Fibroblast of gingiva (primary cell): ENCODE data around the gene SP2.
A peak's percentile ranks its signal among the peaks of the same experiment; 100 is the strongest.

Source experiments
- DNase-seq: peaks from one replicate; pipeline ENCODE4 v3.0.0-alpha.2; 2011; ENCODE audit warnings: low read depth

The SP2 gene

DNA sequence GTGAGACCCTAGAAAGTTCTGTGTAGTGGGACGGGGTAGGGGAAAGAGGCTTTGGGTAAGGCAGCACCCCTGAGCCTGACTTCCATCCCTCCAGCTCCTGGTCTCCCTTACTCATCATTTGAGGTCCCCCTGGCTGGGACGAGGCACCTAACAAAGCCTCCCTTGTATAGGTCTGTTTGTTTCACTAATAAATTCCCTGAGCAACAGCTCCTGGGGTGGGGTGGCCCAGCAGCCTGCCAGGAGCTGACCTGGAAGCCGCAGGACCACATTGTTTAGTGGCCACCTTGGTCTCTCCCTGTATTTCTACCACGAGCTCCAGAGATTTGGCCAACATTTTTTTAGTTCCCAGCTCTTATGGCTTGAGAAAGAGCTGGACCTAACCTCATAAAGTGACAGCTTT lies 54.4 kb downstream of the SP2 start:
- DNase-seq, result no peak

DNA sequence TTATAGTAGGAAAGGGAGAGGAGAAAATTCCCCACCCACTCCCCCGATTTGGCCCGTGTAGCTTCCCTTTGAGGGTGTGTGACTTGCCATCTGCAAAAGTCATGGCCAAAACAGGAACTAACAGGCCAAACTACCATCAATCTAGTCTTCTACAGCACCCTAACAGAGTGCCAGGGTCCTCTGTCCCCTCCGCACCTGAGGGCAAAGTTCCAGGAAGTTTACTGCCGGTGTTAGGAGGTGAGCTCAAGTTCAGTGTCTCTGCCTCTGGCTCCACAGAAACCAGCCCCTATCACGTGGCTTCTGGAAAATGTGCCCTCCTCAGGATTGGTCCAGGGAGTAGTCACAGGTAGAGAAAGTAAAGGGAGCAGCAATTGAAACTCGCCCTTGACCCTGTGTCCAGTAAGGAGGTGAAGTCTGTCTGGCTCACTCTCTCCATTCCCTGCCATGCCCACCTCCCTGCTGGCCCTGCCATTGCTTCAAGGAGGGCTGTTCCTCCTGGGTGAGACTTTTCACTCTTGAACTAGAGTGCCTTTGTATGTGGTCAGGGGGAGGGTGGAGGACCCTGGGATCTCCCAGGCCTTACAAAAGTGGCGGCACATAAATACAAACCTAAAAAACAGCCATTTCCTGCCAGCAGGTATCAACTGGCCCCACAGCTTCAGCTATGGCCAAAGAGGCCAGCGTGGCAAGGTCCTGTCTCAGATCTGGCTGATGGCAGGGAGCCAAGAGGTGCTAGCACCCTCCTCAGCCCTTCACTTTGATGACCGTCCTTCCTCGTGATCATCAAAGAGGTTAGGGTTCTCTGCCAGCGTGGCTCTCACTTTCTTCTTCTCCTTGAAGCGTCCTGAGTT lies 56.4 kb downstream of the SP2 start:
- no peak for DNase-seq

DNA sequence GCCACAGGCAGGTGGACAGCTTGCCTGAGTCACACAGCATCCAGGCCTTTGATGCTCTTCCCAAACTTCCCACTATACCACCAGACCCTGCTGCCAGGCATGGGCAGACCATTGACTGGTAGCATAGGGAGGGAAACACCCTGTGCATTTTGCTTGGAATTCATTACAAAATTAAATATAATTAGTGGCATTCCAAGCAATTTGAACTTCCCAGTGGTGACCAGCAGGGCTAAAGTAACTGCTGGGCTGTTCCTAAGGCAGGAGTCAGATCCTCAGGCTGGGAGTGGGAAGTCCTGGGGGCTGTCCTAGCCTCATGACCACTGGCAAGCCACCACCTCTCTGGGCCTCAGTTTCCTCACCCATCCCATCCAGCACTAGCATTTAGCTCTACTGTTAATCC lies 57.9 kb downstream of the SP2 start:
- DNase-seq, result no peak

DNA sequence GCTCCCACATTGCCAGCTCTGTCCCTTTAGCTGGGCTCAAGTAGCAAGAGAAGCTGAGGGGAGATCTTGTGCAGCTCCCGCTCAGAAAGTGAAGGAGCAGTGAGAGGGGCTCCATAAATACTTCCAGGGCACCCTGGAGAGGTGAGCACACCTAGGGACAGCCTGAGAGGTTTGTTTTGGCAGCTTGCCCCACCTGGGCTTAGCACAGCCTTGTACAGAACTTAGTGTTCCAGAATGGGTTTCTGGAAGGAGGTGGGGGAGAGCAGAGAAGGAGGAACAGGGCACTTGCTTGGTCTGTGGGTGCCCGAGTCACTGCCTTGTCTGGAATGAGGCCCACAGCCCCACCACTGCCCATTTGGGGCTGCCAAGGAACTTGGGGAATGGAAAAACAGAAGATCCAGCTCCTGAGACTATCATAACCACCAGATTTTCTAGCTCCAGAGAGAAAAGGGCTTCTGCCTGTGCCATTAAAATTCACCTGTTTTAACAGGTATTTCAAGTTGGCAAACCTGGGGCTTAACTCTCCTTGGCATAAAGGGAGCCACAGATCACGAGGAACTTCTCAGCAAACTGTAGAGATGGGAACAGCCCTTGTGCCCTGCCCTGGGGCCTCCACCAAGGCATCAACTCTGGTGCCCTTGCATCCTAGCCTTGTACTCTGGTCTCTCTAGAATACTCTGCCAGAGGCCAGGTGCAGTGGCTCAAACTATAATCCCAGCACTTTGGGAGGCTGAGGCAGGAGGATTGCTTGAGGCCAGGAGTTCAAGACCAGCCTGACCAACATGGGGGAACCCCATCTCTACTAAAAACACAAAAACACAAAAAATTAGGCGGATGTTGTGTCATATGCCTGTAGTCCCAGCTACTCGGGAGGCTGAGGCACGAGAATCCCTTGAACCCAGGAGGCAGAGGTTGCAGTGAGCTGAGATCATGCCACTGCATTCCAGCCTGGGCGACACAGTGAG lies 59.7 kb downstream of the SP2 start:
- DNase-seq, result no peak

DNA sequence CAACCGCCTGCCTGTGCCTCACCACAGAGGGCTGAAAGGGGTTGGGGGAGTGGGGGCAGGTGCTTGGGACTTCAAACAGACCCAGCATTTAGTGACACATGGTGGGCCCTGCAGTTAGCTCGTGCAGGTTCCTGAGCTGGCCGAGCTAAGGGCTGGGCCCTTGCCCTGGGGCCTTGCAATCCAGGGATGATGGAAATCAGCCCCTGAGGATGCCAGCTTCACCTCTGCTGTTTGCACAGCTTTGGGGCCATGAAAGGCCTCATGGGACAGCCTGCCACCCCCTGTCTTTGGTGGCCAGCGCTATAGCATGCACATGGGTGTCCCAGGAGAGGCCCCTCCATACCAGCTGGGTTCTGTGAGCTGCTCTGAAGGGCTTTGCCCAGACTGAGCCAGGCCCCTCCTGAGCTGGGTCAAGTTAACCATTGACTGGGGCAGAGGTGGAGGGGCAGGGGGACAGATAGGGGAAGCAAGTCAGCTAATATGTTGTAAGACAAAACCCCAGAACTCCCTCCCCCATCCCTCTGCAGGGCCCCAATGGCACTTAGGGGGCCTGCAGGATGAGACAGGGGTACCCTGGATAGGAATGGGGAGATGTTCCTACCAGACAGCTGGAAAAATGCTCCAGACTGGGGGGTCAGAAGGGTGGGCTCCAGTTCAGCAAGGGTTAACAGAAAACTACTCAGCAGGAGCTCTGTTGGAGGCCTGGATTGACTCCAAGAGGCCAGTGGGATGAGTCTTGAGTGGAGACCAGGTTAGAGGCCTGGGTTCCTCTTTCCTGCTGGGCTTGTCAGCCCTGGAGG lies 61.0 kb downstream of the SP2 start:
- DNase-seq, result no peak

DNA sequence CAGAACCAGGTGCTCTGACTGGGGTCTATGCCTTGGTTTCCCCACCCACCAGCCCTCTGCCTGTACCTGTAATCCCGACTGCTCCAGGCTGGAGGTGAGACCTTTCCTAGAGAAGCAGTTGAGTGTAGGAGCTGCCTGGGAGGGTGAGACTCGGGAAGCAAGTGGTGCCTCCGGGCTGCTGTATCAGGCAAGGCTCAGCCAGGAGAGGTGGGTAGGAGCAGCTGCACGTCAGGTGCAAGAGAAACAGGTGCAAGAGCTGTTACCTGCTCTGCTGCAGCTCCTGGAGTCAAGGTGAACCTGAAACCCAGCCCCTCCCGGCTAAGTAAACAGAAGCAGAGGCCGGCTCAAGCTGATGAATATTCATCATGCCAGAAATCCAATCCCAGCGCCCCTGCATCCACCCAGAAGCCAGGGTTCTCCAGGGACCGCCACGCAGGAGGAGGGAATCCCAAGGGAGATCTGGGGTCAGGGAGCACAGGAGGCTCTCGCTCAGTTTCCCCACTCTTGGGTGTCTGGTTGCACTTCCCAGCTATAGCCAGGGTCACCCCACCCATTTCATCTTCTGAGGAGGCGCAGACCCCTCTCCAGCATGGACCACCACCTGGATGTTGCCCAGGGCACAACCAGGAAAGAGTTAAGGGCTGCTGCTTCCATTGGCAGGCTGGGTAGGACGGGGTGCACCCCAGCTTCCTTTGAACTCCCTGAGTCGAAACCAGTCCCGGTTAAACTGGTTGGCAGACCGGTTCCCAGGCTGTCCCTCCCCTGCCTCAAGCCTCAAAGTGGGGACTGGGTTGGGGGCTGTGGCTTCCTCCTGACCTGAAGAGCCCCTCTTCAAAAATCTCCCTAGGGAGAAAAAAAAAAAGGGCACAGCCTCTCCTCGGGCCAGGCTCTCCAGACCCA lies 61.8 kb downstream of the SP2 start, which contains the start of gene PRR15L:
TSS of gene PRR15L (minus strand) at position 293 of the 900 bp plus-strand sequence. CDS start 4,649 bp downstream, outside the sequence.
- no peak for DNase-seq

DNA sequence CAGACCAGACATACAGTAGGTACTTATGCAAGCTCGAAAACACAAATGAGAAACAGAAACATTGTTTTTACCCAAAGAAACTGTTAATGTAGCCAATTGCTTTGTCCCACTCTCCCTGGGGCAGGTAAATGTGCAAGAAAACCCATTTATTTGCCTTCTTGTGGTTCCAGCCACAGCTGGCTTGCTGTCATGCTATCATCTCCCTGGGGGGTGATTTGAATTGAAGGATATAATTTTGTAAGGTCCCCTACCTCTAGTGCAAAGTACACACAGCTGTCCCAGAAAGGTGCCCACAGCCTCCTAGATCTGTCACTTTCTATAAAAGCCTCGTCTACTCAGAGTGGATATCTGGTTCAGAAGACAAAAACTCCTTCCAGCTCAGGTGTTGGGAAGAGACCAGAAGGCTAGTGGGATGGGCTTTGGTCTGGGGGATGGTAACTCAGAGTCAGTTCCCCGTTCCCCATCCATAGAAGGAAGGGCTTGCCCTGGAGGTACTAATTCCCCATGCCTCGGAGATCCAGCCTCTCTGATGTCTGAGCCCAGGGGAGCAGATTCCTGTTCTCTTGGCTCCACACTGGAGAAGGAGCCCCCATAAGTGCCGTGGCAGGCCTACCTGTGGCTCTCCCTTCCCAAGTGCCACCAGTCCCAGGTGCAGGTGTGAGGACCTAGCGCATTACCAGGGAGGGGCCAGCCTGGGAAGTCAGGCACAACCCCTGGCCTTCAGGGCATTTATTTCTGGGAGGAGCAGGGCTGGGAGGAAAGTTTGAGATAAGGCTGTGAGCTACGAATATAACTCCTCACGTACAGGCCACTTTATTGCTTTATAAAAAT lies 64.0 kb downstream of the SP2 start:
- no peak for DNase-seq

DNA sequence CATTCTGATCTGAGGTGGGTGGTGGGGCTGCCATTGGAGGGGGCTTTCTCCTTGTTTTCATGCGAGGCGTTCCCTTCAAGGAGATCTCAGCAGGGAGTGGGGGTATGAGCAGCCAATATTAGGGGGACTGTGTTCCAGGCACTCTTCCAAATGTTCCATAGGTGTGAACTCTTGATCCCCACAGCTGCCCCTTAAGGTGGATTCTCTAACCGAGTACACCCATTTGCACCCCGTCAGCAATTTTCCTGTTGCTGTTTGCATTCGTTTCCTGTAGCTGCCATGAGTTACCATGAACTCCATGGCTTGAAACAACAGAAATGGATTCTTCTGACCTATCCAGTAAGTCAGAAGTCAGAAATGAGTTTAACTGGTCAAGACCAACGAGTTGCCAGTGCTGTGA lies 65.4 kb downstream of the SP2 start:
- no peak for DNase-seq

DNA sequence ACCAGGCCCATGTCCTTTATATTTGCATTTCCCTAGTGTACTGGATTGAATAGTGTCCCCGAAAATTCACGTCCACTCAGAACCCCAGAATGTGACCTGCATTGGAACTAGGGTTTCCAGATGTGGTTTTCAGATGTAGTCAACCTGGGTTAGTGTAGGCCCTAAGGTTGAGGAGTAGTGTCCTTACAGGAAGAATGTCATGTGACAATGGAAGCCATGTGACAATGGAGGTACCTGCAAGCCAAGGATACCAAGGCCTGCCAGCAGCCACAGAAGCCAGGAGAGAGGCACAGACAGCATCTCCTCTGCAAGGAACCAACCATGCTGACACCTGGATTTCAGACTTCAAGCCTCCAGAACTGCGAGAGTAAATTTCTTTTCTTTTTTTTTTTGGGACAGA lies 66.9 kb downstream of the SP2 start:
- no peak for DNase-seq

DNA sequence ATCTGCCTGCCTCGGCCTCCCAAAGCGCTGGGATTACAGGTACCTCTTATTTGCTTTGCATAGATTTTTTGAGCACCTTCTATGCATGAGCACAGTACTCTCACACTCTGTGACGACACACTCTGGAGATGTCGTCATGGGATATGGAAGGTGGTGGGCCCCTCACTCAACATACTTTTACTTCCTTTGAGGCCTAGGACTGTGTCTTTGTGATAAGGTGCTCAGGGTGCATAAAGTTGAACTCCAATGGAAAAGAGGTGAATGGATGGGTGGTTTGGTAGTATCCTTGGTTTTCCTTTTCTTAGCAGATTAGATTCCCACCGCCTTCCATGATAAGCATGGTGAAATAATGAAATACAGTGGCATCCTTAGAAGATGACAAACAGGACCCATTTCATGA lies 68.8 kb downstream of the SP2 start:
- DNase-seq, result no peak

DNA sequence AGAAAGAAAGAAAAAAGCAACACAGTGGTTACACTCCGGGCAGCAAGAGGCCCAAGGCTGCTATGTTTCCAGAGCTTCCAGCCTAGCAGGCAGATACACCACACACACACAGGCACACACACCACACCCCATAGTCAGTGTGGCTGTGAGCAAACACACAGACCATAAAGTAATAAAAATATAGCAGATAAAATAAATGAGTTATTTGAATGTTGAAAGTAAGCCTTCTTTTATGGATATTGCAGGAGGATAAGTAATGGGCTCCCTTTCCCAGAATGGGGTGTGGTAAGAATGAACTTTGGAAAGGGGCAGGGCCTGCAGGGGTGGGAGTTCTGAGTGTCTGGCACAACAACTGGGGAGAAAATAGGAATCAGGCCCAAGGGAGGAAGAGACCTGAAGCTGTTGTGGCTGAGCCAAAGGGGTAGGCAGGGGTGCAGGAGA lies 70.1 kb downstream of the SP2 start:
- no peak for DNase-seq

DNA sequence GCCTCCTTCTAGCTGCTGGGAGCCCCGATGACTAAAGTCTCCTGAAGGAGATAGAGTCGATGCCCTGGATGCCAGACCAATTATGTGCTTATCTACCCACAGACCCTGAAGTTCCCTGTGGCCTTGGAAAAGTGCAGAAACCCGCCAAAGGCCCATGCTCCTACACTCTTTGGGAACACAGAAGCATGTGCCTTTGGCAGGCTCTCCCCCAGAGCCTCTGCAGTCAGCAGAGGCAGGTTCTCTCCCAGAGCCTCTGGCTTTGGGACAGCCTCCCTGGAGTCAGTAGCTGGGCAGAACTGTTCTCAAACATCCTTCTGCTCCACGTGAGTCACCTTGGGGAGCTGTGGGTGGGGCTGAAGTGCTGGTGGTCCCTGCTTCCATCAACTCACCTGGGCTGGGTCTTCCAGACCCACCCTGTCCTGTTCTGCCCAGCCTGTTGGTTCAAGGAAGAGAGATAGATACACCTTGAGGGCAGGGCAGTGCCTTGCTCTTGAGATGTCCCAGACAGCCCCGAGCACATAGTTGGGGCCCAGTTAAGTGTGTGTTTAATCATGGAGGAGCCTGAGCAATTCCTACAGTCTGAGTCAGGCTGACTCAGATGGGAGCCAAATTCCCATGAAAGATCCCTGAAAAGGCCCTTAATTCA lies 71.7 kb downstream of the SP2 start:
- peak; percentile 30 for DNase-seq

DNA sequence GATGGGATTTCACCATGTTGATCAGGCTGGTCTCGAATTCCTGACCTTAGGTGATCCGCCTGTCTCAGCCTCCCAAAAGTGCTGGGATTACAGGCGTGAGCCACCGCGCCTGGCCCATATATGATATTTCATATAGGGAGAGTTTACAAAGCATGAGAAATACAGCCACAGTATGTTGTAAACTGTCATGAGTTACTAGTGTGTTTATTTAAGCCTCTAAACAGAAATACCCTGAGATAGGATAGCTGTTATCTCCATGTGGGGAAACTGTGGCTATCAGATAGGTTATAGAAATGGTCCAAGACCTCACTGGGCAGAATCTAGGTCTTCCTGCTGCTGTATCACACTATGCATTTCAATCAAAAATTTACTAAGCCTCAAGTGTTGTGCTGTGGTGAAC lies 72.8 kb downstream of the SP2 start:
- no peak for DNase-seq

DNA sequence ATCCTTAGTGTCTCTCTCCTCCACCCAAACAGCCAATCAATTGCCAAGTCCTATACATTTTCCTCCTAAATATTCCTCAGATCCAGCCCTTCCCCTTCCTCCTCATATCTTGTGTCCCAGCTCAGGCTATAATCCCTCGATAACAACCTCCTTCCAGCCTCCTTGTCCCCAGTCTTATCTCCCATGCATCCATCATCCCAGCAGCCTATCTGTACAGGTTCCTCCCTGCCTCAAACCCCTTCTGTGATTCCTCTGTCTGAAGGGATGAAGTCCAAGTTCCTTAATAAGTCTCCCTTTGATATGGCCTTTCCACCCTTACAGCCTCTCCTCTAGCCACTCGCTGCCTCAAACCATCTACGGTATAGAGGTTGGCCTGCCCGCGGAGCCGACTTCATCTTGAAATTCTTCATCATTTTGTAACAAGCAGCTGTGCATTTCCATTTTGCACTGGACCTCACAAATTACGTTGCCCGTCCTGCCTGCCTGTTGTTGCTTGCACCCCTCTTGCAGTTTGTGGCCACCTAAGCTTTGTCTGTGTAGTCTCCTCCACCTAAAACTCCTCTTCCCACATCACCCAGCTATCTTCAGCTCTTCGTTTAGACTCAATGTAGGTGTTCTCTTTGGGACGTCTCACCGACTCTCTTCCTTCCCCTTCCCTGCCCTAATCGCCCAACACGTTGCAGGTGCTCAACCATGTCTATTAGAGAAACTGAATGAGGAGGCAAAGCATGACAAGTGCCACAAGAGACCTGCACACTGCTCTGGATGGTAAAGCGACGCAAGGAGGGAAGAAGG lies 74.1 kb downstream of the SP2 start:
- no peak for DNase-seq

DNA sequence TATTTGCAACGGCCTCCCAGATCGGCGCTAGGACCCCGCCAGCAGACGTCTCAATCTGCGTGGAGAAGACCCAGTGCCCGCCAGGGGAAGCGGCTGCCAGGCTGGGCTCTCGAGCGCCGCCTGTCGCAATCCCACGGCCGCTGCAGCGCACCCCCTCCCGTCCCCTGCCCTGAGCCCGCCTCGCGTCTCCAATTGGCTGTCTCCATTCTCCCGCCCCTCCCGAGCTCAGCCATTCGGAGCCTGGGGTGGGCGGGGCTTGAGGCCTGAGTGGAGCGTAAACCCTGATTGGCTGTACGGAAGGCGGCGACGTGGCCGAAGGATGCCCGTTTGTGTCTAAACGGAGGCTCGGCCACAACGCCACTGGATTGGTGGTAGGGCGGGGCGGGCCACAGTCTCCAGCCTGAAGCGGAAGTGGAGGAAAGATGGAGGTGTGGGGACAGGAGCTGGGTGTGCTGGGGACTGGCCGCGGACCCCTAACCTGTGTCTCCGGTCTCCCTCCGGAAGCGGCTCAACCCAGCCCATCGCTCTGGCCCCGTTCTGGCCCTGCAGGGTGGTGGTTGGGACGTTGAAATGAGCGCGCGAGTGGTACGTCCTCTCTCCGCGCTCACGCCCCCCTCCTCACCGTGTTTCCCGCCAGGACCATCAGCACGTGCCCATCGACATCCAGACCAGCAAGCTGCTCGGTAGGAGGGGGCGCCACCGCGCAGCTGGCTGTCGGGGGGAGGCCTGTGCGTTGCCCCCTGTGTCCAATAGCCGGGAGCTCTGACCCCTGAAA lies 74.9 kb downstream of the SP2 start, which contains the start of gene CDK5RAP3:
TSS of gene CDK5RAP3 (plus strand) at position 389 of the 775 bp plus-strand sequence. CDS start at position 423, 34 bp downstream.
- peak; percentile 99 for DNase-seq

DNA sequence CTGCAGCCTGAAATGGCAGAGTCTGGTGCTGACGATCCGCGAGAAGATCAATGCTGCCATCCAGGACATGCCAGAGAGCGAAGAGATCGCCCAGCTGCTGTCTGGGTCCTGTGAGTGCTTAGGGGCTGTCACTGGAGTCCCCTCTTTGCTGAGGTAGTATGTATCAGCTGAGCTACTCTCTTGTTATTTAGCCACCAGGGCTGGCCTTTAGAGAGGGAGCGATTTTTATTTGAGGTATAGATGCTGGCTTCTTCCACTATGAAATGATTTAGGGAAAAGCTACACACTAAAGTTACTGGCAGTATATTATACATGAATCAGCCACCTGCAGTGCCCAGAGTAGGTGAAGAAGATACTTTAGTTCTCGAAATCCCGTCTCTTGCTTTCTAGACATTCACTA lies 77.5 kb downstream of the SP2 start:
- no peak for DNase-seq

DNA sequence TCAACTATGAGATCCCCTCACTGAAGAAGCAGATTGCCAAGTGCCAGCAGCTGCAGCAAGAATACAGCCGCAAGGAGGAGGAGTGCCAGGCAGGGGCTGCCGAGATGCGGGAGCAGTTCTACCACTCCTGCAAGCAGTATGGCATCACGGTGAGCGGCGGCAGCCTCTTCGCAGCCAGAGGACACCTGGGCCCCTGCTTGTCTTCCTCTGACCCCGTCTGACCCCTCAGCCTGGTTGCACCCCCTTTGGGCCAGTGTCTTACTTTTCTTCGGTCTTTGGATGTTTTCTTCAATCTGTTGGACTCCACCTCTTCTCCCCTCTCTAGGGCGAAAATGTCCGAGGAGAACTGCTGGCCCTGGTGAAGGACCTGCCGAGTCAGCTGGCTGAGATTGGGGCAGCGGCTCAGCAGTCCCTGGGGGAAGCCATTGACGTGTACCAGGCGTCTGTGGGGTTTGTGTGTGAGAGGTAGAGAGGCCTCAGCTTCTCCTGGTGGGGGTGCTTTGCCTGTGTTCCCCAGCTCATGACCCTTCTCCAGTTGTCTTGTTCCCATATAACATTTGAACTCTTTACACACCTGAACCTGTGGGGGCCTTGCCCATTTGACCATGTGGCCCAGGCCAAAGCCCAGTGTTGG lies 79.3 kb downstream of the SP2 start:
- no peak for DNase-seq
